Activated CD4-positive, alpha-beta T cell treated with anti-CD3 and anti-CD28 coated beads, Interleukin-2, Interleukin-6, amounts not matched to agents 100 ng/mL and 50 ng/mL, durations not matched to agents 16 hours and 8 hours (primary cell): Measurements from ENCODE around the gene KRTAP29-1.
"Not testable (repeated sequence)": the region's sequence is repeated elsewhere in the genome, so short reads cannot be mapped to it uniquely, and the experiment has no call there.

Experiments used
- DNase-seq: peaks from one replicate; pipeline ENCODE4 v3.0.0-alpha.2; 2020

Gene KRTAP29-1

GRCh38 chr17:41296846-41297245, 5.8 kb downstream of the KRTAP29-1 start:
- no peak for DNase-seq

- DNase-seq = no peak
Observed at GRCh38 chr17:41294016-41294415, 8.6 kb downstream of the KRTAP29-1 start.

- DNase-seq = no peak
Observed at GRCh38 chr17:41287050-41287449, 15.6 kb downstream of the KRTAP29-1 start.

- DNase-seq = no peak
Observed at GRCh38 chr17:41284546-41284945, 18.1 kb downstream of the KRTAP29-1 start.

- no peak for DNase-seq
Observed at GRCh38 chr17:41284043-41284442, 18.6 kb downstream of the KRTAP29-1 start.

GRCh38 chr17:41278176-41278955, 24.3 kb downstream of the KRTAP29-1 start:
- no peak for DNase-seq

- DNase-seq = not testable (repeated sequence)
Observed at GRCh38 chr17:41275648-41276190, 26.9 kb downstream of the KRTAP29-1 start, which contains the start of gene KRTAP9-7. Gene KRTAP9-7 (plus strand): TSS chr17:41275698. CDS start chr17:41275698, 0 bp downstream.

GRCh38 chr17:41271858-41272257, 30.8 kb downstream of the KRTAP29-1 start:
- no peak for DNase-seq

GRCh38 chr17:41271323-41271722, 31.3 kb downstream of the KRTAP29-1 start:
- DNase-seq = not testable (repeated sequence)

- no peak for DNase-seq
Observed at GRCh38 chr17:41267711-41268110, 34.9 kb downstream of the KRTAP29-1 start.

- no peak for DNase-seq
Observed at GRCh38 chr17:41265078-41265477, 37.6 kb downstream of the KRTAP29-1 start, which contains the start of gene KRTAP9-6. Gene KRTAP9-6 (plus strand): TSS chr17:41265378. CDS start chr17:41265378, 0 bp downstream.

GRCh38 chr17:41264599-41264998, 38.1 kb downstream of the KRTAP29-1 start:
- DNase-seq = no peak

- DNase-seq = no peak
Observed at GRCh38 chr17:41263212-41263611, 39.4 kb downstream of the KRTAP29-1 start.

GRCh38 chr17:41258406-41258805, 44.2 kb downstream of the KRTAP29-1 start:
- DNase-seq = no peak

GRCh38 chr17:41256291-41256685, 46.4 kb downstream of the KRTAP29-1 start:
- no peak for DNase-seq

- not testable (repeated sequence) for DNase-seq
Observed at GRCh38 chr17:41255381-41256290, 47.0 kb downstream of the KRTAP29-1 start, which contains the start of gene KRTAP9-9. Gene KRTAP9-9 (plus strand): TSS chr17:41255384.

GRCh38 chr17:41254861-41255260, 47.8 kb downstream of the KRTAP29-1 start:
- no peak for DNase-seq
